HepG2 (cell line): ENCODE data around the gene GPAM. TPM values are rescaled to one million over a fixed set of nuclear protein-coding genes. Genes with fewer than 3 reads are reported as not detected.

Experiments used
- CEBPG ChIP-seq: IDR thresholded peaks from 2 replicates; pipeline ENCODE4 v1.6.1; 2016
- CENPBD1 ChIP-seq: sonication (generic); formaldehyde crosslinking; IDR thresholded peaks from 2 replicates; pipeline ENCODE4 v1.8.0; 2022; ENCODE audit warnings: missing genetic modification reagents, low read depth, mild to moderate bottlenecking, borderline replicate concordance
- EP300 ChIP-seq, 3 experiments: sonication (generic) in 1 of 3; formaldehyde crosslinking in 1 of 3; IDR thresholded peaks; 2 replicates each; pipeline versions ENCODE4 v1.5.1 to v1.6.1; 2011 to 2020; ENCODE audit warnings: low read depth in 2 of 3, low read length in 2 of 3, borderline replicate concordance in 1 of 3, improper control_type of control experiment in 1 of 3, mild to moderate bottlenecking in 1 of 3, missing genetic modification reagents in 1 of 3, moderate library complexity in 1 of 3
- KAT7 ChIP-seq: IDR thresholded peaks from 2 replicates; pipeline ENCODE4 v1.6.1; 2018; ENCODE audit warnings: borderline replicate concordance, missing compliant biosample characterization
- KLF16 ChIP-seq, 2 experiments: sonication (generic) in 1 of 2; formaldehyde crosslinking in 1 of 2; IDR thresholded peaks; 2 replicates each; pipeline versions ENCODE4 v1.6.1 to v1.8.0; 2016 to 2023; ENCODE audit warnings: missing genetic modification reagents in 2 of 2, missing compliant biosample characterization in 1 of 2
- MED13 ChIP-seq: sonication (generic); formaldehyde crosslinking; IDR thresholded peaks from 2 replicates; pipeline ENCODE4 v1.5.0; 2020; ENCODE audit warnings: missing genetic modification reagents
- NCOR1 ChIP-seq: fragments of 200-600 bp; sonication (generic); IDR thresholded peaks from 2 replicates; pipeline ENCODE4 v1.7.0; 2017; ENCODE audit warnings: antibody characterized with exemption, low read length, borderline replicate concordance
- NR2F2 ChIP-seq: IDR thresholded peaks from 2 replicates; pipeline ENCODE4 v1.6.1; 2012; ENCODE audit warnings: low read depth, inconsistent platforms, borderline replicate concordance
- POLR2G ChIP-seq: fragments of 200-400 bp; formaldehyde crosslinking; IDR thresholded peaks from 2 replicates; pipeline ENCODE4 v1.6.1; 2018; ENCODE audit warnings: mild to moderate bottlenecking, low read depth, low read length, moderate library complexity
- PPARG ChIP-seq: conservative IDR thresholded peaks from 2 replicates; pipeline ENCODE4 v1.6.1; 2016; ENCODE audit warnings: missing biosample characterization, missing genetic modification reagents
- RCOR2 ChIP-seq: IDR thresholded peaks from 2 replicates; pipeline ENCODE4 v1.6.1; 2016; ENCODE audit warnings: missing biosample characterization, missing genetic modification reagents
- SMAD3 ChIP-seq: sonication (generic); formaldehyde crosslinking; IDR thresholded peaks from 2 replicates; pipeline ENCODE4 v1.4.0; 2020; ENCODE audit warnings: missing genetic modification reagents
- SOX13 ChIP-seq, 3 experiments: fragments of 450-650 bp in 1 of 3; sonication (generic) in 1 of 3; formaldehyde crosslinking in 1 of 3; IDR thresholded peaks in 2 of 3; conservative IDR thresholded peaks in 1 of 3; 2 replicates each; pipeline versions ENCODE4 v1.5.0 to v1.6.1; 2016 to 2020; ENCODE audit warnings: antibody characterized with exemption in 1 of 3, mild to moderate bottlenecking in 1 of 3, missing compliant biosample characterization in 1 of 3, missing genetic modification reagents in 1 of 3, moderate library complexity in 1 of 3
- TBX2 ChIP-seq: sonication (generic); formaldehyde crosslinking; IDR thresholded peaks from 2 replicates; pipeline ENCODE4 v1.5.0; 2020; ENCODE audit warnings: missing genetic modification reagents, mild to moderate bottlenecking, borderline replicate concordance
- TOE1 ChIP-seq: sonication (generic); formaldehyde crosslinking; IDR thresholded peaks from 2 replicates; pipeline ENCODE4 v1.4.0; 2020; ENCODE audit warnings: mild to moderate bottlenecking, missing genetic modification reagents
- ZBTB2 ChIP-seq: sonication (generic); formaldehyde crosslinking; IDR thresholded peaks from 2 replicates; pipeline ENCODE4 v1.8.0; 2022; ENCODE audit warnings: low read depth, missing genetic modification reagents
- ZNF224 ChIP-seq: sonication (generic); formaldehyde crosslinking; IDR thresholded peaks from 2 replicates; pipeline ENCODE4 v1.5.0; 2020; ENCODE audit warnings: mild to moderate bottlenecking, missing genetic modification reagents
- ZNF589 ChIP-seq: sonication (generic); formaldehyde crosslinking; conservative IDR thresholded peaks from 2 replicates; pipeline ENCODE4 v1.8.0; 2022; ENCODE audit warnings: mild to moderate bottlenecking, moderate library complexity, missing genetic modification reagents
- ZNF710 ChIP-seq: sonication (generic); formaldehyde crosslinking; IDR thresholded peaks from 2 replicates; pipeline ENCODE4 v1.5.0; 2020; ENCODE audit warnings: mild to moderate bottlenecking, missing genetic modification reagents, borderline replicate concordance
- ZNF891 ChIP-seq: sonication (generic); formaldehyde crosslinking; IDR thresholded peaks from 2 replicates; pipeline ENCODE4 v1.5.0; 2020; ENCODE audit warnings: mild to moderate bottlenecking, missing genetic modification reagents
- polyA plus RNA-seq, 8 experiments: library from polyadenylated mRNA; depleted of rRNA in 3 of 8; stranded (reverse) in 7 of 8; unstranded in 1 of 8; fragments of >200 nt; fragmentation: Illumina TruSeq in 4 of 8; extraction: Trizol in 4 of 8; gene quantifications; 2 replicates each; pipeline versions ENCODE4 v1.2.1 to v1.2.3, GENCODE V29; 2011 to 2016; ENCODE audit warnings: low read depth in 4 of 8, missing spikeins in 1 of 8, mixed read lengths in 1 of 8; ENCODE audit not compliant: insufficient read depth in 1 of 8
- total RNA-seq, 5 experiments: library from RNA; depleted of rRNA; stranded (reverse); fragments of >200 nt; fragmentation: Illumina TruSeq; extraction: Trizol; gene quantifications; 2 replicates each; pipeline ENCODE4 v1.2.3, GENCODE V29; 2016; ENCODE audit warnings: low read depth in 1 of 5
- TF ChIP-seq, protein P1 (sequence below): sonication (generic); formaldehyde crosslinking; IDR thresholded peaks from 2 replicates; pipeline ENCODE4 v1.5.0; 2020; ENCODE audit warnings: mild to moderate bottlenecking, missing genetic modification reagents

GPAM gene
- total and polyA plus RNA-seq, 2 of the 13 experiments (the other 11 are each of a cell fraction or from before 2014, with no cell fraction given), result 36.8 to 140 TPM

DNA sequence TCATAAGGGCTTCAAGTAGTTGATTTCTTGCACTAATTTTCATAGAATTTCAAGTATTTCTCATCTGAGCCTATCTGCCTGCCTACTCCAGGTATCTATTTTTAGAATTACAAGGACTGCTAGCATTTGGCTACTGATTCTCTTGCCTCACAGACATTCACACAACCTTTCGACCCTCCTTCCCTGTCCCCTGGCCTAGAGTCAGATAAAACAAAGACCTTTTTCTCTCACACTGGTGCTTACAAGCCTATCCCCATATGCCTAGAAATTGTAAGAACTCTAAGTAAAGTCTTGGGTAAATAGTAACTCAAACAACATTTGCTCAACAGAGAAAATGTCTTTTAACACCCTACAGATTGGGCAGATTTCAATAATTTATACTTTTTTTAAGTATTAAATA is 6.3 kb downstream of the GPAM start (continued):
- TF ChIP-seq ZNF710 (no peak), NCOR1 (peak; percentile 66; the same call in 1 of the 2 replicates), RCOR2 (0 out of 2 replicates have a peak, but pooled peaks have one; percentile 49), MED13 (no peak), EP300 (IDR thresholded peaks at IDR 0.05; ENCODE audit: low read depth in 2 of 2, low read length in 2 of 2) (peak in 1 of 2 experiments; percentile 57; a peak in 2 of 4 replicates), EP300 (CRISPR knock-in tag; IDR thresholded peaks at IDR 0.05; ENCODE audit: borderline replicate concordance) (no peak), ZNF891 (CRISPR knock-in tag) (no peak), KLF16 (CRISPR knock-in tag; IDR thresholded peaks at IDR 0.05) (peak in 1 of 2 experiments; percentile 57; a peak in 1 of 4 replicates), SMAD3 (CRISPR knock-in tag) (0 out of 2 replicates have a peak, but pooled peaks have one; percentile 24), ZNF589 (CRISPR knock-in tag) (no peak), ZBTB2 (CRISPR knock-in tag) (no peak), KAT7 (no peak), CENPBD1 (CRISPR knock-in tag) (no peak), PPARG (CRISPR knock-in tag) (peak; percentile 61), TOE1 (CRISPR knock-in tag) (no peak), CEBPG (CRISPR knock-in tag) (peak; percentile 65), TBX2 (CRISPR knock-in tag) (peak; percentile 35; the same call in 1 of the 2 replicates), ZNF224 (no peak), SOX13 (IDR thresholded peaks at IDR 0.05) (no peak), SOX13 (CRISPR knock-in tag; conservative IDR thresholded peaks at IDR 0.05 in 1 of 2, IDR thresholded peaks at IDR 0.05 in 1 of 2) (peak in 1 of 2 experiments; percentile 76; a peak in 2 of 4 replicates), NR2F2 (peak; percentile 49; the same call in 1 of the 2 replicates), POLR2G (no peak)
- TF ChIP-seq, protein P1, sequence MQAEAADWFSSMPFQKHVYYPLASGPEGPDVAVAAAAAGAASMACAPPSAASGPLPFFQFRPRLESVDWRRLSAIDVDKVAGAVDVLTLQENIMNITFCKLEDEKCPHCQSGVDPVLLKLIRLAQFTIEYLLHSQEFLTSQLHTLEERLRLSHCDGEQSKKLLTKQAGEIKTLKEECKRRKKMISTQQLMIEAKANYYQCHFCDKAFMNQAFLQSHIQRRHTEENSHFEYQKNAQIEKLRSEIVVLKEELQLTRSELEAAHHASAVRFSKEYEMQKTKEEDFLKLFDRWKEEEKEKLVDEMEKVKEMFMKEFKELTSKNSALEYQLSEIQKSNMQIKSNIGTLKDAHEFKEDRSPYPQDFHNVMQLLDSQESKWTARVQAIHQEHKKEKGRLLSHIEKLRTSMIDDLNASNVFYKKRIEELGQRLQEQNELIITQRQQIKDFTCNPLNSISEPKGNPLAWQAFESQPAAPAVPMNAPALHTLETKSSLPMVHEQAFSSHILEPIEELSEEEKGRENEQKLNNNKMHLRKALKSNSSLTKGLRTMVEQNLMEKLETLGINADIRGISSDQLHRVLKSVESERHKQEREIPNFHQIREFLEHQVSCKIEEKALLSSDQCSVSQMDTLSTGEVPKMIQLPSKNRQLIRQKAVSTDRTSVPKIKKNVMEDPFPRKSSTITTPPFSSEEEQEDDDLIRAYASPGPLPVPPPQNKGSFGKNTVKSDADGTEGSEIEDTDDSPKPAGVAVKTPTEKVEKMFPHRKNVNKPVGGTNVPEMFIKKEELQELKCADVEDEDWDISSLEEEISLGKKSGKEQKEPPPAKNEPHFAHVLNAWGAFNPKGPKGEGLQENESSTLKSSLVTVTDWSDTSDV, result no peak
